Kidney epithelial cell (primary cell): ENCODE data around the gene RBM22. TPM values are rescaled to one million over a fixed set of nuclear protein-coding genes. Genes with fewer than 3 reads are reported as not detected.
"Not testable (repeated sequence)": the region's sequence is repeated elsewhere in the genome, so short reads cannot be mapped to it uniquely, and the experiment has no call there.

Experiments
- DNase-seq: peaks from one replicate; pipeline ENCODE4 v3.0.0-alpha.2; 2010; ENCODE audit warnings: low read depth
- H3K27me3 ChIP-seq: 2 replicates; pipeline ENCODE4 v1.6.0; 2011; ENCODE audit warnings: low read length; ENCODE audit not compliant: control insufficient read depth, insufficient read depth
- H3K36me3 ChIP-seq: 2 replicates; pipeline ENCODE4 v1.5.1; 2011; ENCODE audit warnings: low read length; ENCODE audit not compliant: control insufficient read depth, insufficient read depth
- H3K4me3 ChIP-seq: 2 replicates; pipeline ENCODE4 v1.5.1; 2011; ENCODE audit warnings: low read depth, mild to moderate bottlenecking, control low read depth, low read length
- CTCF ChIP-seq: IDR thresholded peaks from 2 replicates; pipeline ENCODE4 v1.5.1; 2011; ENCODE audit warnings: mild to moderate bottlenecking, moderate library complexity, low read length, control low read depth, inconsistent platforms; ENCODE audit not compliant: insufficient read depth, poor library complexity, severe bottlenecking
- total RNA-seq: library from RNA; depleted of rRNA; stranded (reverse); fragments of >200 nt; gene quantifications from 2 replicates; pipeline ENCODE4 v1.2.3, GENCODE V29; 2015

Gene RBM22
- total RNA-seq, result 55.6 and 56.7 TPM in 2 replicates

- peak; percentile 58 for DNase-seq
- TF ChIP-seq CTCF, result peak; percentile 77
- peak within 1 kb of the TSS; percentile 55 for H3K4me3 ChIP-seq
- no peaks in the 10 kb centered on the region for H3K36me3 ChIP-seq
- no peaks in the 10 kb centered on the region for H3K27me3 ChIP-seq
These were observed at the start of gene RBM22 for GRCh38 chr5:150700594-150701377. Gene RBM22 (minus strand): TSS chr5:150701062. CDS start chr5:150700985, 77 bp downstream.

- no peak for DNase-seq
- H3K36me3 ChIP-seq, result peaks cover 3% of the 10 kb centered on the region
- no peak overlapping the region for H3K4me3 ChIP-seq
- TF ChIP-seq CTCF, result no peak
- H3K27me3 ChIP-seq, result no peaks in the 10 kb centered on the region
These were observed 49.6 kb upstream of the RBM22 start for GRCh38 chr5:150750469-150750868.

DNA sequence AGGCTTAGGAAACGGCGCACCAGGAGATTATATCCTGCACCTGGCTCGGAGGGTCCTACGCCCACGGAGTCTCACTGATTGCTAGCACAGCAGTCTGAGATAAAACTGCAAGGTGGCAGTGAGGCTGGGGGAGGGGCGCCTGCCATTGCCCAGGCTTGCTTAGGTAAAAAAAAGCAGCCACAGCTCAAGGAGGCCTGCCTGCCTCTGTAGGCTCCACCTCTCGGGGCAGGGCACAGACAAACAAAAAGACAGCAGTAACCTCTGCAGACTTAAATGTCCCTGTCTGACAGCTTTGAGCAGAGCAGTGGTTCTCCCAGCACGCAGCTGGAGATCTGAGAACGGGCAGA is 42.3 kb upstream of the RBM22 start:
- not testable (repeated sequence) for DNase-seq, H3K27me3 ChIP-seq, H3K4me3 ChIP-seq, H3K36me3 ChIP-seq

DNA sequence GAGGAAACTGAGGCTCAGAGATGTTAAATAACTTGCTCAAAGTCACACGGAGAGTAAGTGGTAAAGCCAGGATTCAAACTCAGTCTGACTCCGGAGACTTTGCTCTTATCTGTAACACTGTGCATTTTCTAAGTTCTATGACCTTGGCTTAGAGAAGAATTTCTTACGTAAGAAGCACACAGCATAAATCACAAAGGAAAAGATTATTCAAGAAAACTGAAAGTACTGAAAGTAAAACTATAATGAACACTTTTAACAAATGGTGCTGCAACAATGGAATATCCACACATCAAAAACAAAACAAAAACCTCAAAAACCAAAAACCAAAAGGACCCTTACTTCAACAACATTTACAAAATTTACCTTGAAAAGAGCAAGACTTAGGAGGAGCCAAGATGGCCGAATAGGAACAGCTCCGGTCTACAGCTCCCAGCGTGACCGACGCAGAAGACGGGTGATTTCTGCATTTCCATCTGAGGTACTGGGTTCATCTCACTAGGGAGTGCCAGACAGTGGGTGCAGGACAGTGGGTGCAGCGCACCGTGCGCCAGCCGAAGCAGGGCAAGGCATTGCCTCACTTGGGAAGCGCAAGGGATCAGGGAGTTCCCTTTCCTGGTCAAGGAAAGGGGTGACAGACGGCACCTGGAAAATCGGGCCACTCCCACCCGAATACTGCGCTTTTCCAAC is 41.7 kb upstream of the RBM22 start:
- H3K36me3 ChIP-seq, H3K27me3 ChIP-seq, H3K4me3 ChIP-seq, DNase-seq: not testable (repeated sequence)

GRCh38 chr5:150740992-150741391 is 40.1 kb upstream of the RBM22 start:
- no peak for DNase-seq
- no peak for TF ChIP-seq CTCF
- Histone ChIP-seq H3K36me3 (no peaks in the 10 kb centered on the region), H3K27me3 (no peaks in the 10 kb centered on the region), H3K4me3 (no peak overlapping the region)

DNA sequence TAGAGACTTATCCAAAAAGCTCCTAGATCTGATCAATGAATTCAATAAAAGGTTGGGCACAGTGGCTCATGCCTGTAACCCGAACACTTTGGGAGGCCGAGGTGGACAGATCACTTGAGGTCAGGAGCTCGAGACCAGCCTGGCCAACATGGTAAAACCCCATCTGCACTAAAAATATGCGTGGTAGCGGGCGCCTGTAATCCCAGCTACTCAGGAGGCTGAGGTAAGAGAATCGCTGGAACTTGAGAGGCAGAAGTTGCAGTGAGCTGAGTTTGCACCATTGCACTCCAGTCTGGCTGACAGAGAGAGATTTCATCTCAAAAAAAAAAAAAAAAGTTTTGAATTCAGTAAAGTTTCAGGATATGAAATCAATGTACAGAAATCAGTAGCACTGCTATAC is 38.0 kb upstream of the RBM22 start:
- peaks cover 4% of the 10 kb centered on the region for H3K36me3 ChIP-seq
- DNase-seq, result no peak
- no peak for TF ChIP-seq CTCF
- H3K4me3 ChIP-seq, result no peak overlapping the region
- no peaks in the 10 kb centered on the region for H3K27me3 ChIP-seq
